NCI-H345 (cell line): ENCODE results near the gene SLC4A1AP.
"Not testable (repeated sequence)": the region's sequence is repeated elsewhere in the genome, so short reads cannot be mapped to it uniquely, and the experiment has no call there.

Experiments
- DNase-seq: peaks from one replicate; lab custom pipeline; 2025; lab: John Stamatoyannopoulos, UW

SLC4A1AP gene

GRCh38 chr2:27663285-27664153 lies at the start of gene SLC4A1AP, which contains the start of gene SUPT7L:
Gene SLC4A1AP, plus strand, starts transcription at chr2:27663889. Its CDS starts 26 bp downstream, at chr2:27663915.
Gene SUPT7L, minus strand, starts transcription at chr2:27663614. Its CDS starts 1,422 bp downstream, at chr2:27662192.
- peak; percentile 91 for DNase-seq

DNA sequence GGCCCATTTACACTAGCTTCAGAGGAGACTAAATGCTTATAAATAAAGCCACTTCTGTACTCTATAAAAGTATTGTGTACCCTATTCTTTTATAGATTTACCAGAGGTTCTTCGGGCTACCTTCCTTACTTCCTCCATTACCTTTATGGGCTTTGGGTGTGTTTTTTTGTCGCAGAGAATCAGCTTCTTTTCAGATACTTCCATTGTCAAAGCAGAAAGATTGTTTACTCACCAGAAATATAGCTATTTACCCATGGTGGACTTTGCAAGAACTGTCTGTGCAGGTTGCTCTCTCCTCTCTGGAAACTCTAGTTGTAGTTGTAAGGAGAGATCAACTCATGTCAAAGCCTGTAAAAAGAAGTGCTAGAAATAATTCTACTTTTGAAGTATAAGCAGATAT lies 49.7 kb upstream of the SLC4A1AP start:
- no peak for DNase-seq

- peak; percentile 6 for DNase-seq
These were observed 48.4 kb upstream of the SLC4A1AP start for GRCh38 chr2:27615316-27615715.

GRCh38 chr2:27621524-27621923 lies 42.2 kb upstream of the SLC4A1AP start:
- no peak for DNase-seq

DNA sequence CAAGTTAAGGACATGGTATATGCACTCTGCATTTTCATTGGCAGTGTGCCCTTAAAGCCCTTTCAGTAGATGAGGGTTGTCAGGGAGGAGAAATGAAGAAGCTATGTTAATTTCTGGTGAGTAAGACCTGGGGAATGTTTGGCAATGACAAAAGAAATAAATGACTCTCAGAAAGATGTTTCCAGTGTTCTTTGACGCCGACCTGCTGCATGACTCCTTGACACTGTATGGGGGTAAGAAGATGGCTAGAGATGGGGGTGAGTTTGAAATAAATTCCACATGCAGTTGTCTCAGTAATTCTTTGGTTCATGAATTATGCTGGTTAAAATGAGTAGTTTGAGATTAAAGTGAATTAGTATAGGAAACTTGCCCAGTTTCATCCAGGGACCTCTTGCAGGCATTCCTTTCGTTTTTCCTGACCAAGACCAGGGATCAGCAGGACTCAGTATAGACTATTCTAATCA lies 40.7 kb upstream of the SLC4A1AP start:
- DNase-seq, result no peak

DNA sequence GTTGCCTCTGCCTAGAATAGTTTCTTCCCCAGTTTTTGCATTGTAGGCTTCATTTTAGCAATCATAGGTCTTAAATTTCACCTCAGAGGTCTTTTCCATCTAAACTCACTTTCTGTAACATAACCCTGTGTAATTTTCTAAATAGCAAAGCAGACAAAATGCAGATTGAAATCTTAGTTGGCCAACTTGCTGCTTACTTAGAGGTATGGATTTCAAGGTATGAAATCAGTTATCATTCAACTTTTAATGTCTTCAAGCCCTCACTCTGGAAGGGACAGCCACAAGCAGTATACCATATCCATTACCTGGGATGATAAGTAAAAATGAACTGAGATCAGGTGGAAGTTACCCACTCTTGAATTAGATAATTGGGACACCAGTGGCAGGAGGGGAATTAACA lies 38.7 kb upstream of the SLC4A1AP start:
- no peak for DNase-seq

DNA sequence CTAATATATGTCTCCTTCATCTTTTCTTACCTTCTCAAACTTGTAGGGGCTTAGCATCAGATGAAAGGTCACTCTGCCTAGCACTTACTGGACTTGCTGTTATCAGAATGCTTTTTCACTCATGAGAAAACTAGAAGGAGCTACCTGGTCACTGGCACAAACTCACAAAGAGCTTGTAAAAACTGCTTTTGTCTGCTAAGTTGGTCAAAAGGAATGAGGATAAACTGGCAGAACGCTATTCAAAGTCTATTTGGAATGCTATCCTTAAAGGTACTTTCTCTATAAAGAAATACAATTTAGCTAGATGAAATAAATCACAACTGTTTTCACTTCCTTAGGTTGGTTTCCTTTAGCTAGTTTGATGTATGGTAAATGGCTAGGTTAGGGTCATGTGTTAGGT lies 37.4 kb upstream of the SLC4A1AP start:
- DNase-seq, result not testable (repeated sequence)

DNA sequence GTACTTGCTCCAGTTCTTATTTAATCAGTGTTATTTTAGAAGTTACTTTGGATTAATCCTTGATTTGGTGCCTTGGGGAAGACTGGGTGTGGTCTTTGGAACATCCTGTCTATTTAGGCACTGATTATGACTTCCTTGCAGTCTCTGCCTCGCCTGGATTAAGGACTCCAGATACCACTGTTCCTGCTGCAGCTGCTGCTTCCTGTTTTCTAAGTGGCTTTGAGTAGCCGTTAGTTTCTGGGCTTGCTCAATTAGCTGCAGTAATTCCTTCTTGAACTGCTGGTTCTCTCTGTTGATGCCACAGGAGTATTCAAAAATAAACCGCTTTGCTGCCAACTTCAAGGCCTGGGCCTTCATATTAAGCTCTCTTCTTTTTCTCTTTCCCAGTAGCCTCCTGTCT lies 36.8 kb upstream of the SLC4A1AP start:
- DNase-seq, result not testable (repeated sequence)

DNA sequence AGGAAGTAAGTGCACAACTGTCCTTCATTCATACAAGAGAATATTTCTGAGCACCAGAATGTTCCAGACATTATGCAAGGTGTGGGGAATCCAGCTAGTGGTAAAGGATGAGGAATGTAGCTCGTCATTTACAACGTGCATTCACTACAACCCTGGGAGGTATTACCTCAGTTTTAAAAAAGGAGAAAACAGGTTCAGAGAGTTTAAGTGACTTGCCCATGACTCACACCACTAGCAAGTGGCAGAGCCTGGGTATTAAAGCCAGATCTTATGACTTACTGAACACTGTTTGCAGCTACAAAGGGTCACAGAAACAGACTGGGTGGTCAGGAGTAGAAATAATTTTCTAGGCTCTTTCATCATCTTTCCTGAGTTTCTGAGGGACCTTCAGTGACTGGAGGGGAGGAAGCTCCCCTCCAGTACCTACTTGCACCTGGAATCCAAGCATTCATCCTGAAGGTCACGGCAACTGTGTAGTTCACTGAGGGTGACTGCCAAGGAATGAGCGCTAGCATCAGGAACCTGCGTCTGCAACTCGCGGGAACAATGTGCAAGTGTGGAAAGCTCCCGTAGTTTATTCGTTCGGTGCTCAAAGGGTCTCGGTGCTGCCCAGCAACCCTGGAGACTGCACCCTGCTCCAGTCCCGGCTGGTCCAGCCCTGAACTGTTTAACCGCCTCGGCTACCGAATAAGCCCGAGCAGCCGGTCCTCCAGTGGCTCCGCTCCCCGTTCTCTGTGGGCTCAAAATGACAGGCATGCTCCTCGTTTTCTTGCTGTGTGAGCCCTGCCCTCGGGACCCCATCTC lies 35.5 kb upstream of the SLC4A1AP start:
- no peak for DNase-seq

GRCh38 chr2:27628767-27629709 lies 34.7 kb upstream of the SLC4A1AP start, which contains the start of the genes CCDC121 and GPN1:
Gene CCDC121, minus strand, starts transcription at chr2:27629012. Its CDS starts 1,213 bp downstream, at chr2:27627799.
Gene GPN1, plus strand, starts transcription at chr2:27629050. Its CDS starts 9 bp downstream, at chr2:27629059.
- peak; percentile 89 for DNase-seq

- not testable (repeated sequence) for DNase-seq
These were observed 33.4 kb upstream of the SLC4A1AP start for GRCh38 chr2:27630257-27630656.

DNA sequence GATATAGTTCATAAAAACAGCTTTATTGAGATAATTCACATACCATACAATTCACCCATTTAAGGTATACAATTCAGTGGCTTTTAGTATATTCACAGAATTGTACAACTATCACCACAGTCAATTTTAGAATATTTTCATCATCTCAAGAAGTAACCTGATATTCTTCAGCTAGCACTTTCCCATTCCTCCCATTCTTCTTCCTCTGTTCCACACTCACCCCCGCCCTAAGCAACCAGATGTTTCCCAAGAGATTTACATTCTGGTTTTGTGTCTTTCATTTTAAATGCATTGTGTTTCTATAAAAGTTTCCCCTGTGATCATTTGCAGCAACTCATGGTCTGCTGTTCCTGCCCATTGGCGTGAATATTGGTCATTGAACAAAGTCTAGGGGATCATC lies 29.4 kb upstream of the SLC4A1AP start:
- no peak for DNase-seq

DNA sequence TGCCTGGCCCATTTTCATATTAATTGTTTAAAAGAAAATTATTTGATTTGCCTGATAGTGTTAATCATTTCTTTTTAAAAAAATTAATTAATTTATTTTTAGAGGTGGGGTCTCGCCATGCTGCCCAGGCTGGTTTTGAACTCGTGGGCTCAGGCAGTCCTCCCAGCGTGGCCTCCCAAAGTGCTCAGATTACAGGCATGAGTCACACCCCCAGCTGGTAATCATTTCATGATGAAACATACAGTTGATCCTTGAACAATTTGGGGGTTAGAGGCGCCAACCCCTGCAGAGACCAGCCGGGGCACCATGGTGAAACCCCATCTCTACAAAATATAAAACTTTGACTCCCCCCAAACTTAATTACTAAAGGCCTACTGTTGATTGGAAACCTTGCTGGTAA lies 26.9 kb upstream of the SLC4A1AP start:
- no peak for DNase-seq

- no peak for DNase-seq
These were observed 25.6 kb upstream of the SLC4A1AP start for GRCh38 chr2:27638037-27638637.

GRCh38 chr2:27638709-27639108 lies 25.0 kb upstream of the SLC4A1AP start:
- no peak for DNase-seq

DNA sequence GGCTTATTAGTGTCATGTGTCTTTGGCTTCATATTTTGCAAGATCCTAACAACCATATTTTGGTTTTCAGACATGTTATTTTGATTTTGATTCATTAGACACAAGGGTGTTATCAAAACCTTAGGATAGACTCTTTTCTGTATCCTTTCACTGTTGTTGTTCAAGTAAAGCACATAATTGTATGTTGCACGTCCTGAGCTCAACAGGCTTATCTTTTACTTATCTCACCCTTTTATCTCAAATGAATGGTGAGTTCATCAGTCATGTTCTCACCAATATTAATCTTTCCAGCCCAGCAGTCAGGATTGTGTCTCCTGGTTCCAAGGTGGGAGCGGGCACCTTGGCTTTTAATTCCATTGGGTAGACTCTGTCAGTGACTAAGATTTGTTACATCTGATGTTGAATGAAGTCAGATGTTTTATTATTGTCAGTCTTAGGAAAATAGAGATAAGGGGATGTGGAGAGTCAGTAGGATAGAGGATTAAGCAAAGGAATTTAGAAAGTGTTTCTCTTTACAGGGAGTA lies 22.9 kb upstream of the SLC4A1AP start:
- no peak for DNase-seq

DNA sequence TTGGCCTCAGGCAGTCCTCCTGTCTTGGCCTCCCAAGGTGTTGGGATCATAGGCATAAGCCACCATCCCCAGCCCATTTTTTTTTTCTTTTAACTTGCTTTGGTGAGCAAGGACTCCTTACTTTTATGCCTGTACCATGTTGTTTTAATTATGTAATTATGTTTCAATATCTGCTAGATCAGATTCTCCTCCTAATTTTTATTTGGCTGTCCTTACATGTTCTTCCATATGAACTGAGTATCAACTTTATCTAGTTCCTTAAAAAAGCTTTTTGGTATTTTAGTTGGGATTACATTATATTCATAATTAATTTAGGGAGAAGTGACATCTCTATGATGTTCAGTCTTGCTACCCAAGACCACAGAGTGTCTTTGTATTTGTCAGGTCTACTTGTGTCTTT lies 18.5 kb upstream of the SLC4A1AP start:
- DNase-seq, result no peak

DNA sequence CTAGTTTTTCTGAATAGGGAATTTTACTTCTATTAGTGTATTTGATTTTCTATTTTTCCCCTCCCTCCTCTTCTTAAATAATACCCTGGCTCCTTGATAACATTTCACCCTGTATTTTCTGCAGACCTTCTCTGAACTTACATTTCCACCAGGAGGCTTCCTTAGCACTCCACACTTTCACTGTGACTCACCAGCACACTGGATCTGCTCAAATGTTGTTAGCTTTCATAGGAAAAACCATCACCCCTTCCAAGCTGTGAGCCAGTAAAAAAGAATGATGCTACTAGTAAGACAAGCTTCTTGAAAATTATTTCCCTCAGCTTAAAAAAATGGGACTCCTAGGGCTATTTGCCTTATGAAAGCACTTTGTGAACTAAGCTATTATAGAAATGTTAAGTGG lies 16.4 kb upstream of the SLC4A1AP start:
- no peak for DNase-seq

- no peak for DNase-seq
These were observed 16.0 kb upstream of the SLC4A1AP start for GRCh38 chr2:27647737-27648136.

- DNase-seq, result no peak
These were observed 12.6 kb upstream of the SLC4A1AP start for GRCh38 chr2:27651056-27651455.

GRCh38 chr2:27652341-27652740 lies 11.3 kb upstream of the SLC4A1AP start:
- no peak for DNase-seq
